Measurements from ENCODE around the gene INVS. TPM values are rescaled to one million over a fixed set of nuclear protein-coding genes. Genes with fewer than 3 reads are reported as not detected.

The INVS gene
- polyA plus RNA-seq, 1 of the 3 experiments (the other 2 are of a cell fraction) = 8.1 TPM

DNA sequence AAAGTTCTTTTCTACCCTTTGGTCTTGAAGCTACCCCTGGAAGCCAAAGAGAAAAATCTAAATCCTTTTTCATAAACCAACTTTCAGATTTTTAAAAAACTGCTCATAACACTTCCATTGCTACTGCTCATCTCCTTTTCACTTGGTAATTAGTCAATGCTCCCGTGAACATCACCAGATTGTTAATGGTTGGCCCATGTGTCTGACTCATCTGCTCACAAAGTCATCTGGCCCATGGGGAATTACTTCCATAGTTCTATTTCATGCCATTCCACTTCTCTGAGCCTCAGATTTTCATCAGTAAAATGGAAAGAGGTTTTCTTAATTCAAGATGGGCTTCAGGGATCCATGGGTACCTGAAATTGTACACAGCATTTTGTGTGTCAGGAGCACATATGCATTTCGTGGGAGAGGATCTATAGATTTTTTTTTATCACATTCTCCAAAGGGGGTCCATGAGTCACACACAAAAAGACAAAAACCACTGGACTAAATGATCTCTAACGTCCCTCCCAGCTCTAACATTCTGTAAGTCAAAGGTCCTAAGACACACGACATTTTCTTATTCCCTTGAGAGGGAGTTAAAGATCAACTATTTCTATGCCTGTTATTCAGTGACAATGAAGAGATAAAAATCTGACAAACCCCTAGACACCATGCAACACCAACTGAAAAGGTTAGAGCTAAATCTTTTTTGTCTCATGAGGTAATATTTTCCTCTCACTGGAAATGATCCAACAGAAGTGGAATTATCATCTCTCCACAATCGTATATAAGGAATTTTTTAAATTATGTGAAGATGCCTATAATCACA is 178.3 kb downstream of the INVS start:
- Histone ChIP-seq H4K20me1 (ENCODE audit: insufficient read depth) (no peaks in the 10 kb centered on the region), H3K4me3 (ENCODE audit: low read depth in 2 of 2, low read length in 1 of 2) (no peak overlapping the region), H3K9ac (no peak overlapping the region), H3F3A (replicated peaks; ENCODE audit: insufficient read depth) (peaks cover 6% of the 10 kb centered on the region), H3K9me3 (no peaks in the 10 kb centered on the region), H3K4me2 (no peak overlapping the region), H3K4me1 (ENCODE audit: control insufficient read depth in 1 of 2, insufficient read depth in 2 of 2, low read depth in 1 of 2, low read length in 1 of 2) (peaks cover 0 to 9% of the 10 kb centered on the region in 2 experiments; a peak in 1 of 4 replicates), H3K79me2 (ENCODE audit: insufficient read depth) (no peaks in the 10 kb centered on the region; the same call in 1 of the 2 replicates), H3K27ac (ENCODE audit: low read depth in 2 of 2, low read length in 1 of 2) (no peak overlapping the region; a peak in 1 of 4 replicates), H3K9me2 (no peaks in the 10 kb centered on the region), H3K27me3 (ENCODE audit: insufficient read depth) (no peaks in the 10 kb centered on the region), H3K36me3 (replicated peaks in 1 of 2; ENCODE audit: control insufficient read depth in 1 of 2, insufficient read depth in 2 of 2, low read length in 1 of 2) (peaks cover 18 to 41% of the 10 kb centered on the region in 2 experiments), H2AFZ (ENCODE audit: low read depth) (no peak overlapping the region)
- 75% methylated on average over 5 of the region's 5 CpGs for WGBS (ENCODE audit: low lambda C conversion rate)
- POLR2A ChIA-PET = no interaction called here
- TF ChIP-seq, protein P1, sequence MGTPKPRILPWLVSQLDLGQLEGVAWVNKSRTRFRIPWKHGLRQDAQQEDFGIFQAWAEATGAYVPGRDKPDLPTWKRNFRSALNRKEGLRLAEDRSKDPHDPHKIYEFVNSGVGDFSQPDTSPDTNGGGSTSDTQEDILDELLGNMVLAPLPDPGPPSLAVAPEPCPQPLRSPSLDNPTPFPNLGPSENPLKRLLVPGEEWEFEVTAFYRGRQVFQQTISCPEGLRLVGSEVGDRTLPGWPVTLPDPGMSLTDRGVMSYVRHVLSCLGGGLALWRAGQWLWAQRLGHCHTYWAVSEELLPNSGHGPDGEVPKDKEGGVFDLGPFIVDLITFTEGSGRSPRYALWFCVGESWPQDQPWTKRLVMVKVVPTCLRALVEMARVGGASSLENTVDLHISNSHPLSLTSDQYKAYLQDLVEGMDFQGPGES (IDR thresholded peaks at IDR 0.05; ENCODE audit: low read depth, low read length) = no peak
- no peak for TF ChIP-seq SIN3A (IDR thresholded peaks at IDR 0.05; ENCODE audit: borderline replicate concordance, low read depth, low read length)
- CTCF ChIA-PET = interaction anchor here (1.9 kb wide), 1 partner anchor 47 kb away, joined by 6 read pairs; no protein-coding TSS in a partner anchor
- DNase-seq = no peak

DNA sequence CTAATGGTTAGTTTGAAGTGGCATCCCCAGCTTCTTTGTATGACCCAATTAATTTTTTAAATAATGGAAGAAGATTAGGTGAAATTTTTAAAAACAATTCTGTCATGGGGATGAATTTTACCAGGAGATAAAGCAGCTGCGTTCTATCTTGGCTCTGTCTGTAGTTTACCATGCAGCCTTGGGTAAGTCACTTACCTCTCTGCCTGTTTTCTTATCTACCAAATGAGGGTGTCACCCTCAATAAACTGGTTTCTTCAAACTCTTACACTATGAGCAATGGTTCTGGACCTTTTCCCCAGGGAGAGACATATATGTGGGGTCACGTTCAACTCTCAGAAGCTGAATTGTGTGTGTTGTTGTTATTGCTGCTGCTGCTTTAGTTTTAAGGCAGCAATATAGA is 182.0 kb downstream of the INVS start:
- Histone ChIP-seq H3K36me3 (replicated peaks in 1 of 2; ENCODE audit: control insufficient read depth in 1 of 2, insufficient read depth in 2 of 2, low read length in 1 of 2) (peaks cover 43 to 47% of the 10 kb centered on the region in 2 experiments), H3K4me3 (ENCODE audit: low read depth in 2 of 2, low read length in 1 of 2) (no peak overlapping the region), H3K9ac (no peak overlapping the region), H4K20me1 (ENCODE audit: insufficient read depth) (no peaks in the 10 kb centered on the region), H3K27me3 (ENCODE audit: insufficient read depth) (no peaks in the 10 kb centered on the region), H3F3A (replicated peaks; ENCODE audit: insufficient read depth) (peaks cover 10% of the 10 kb centered on the region), H3K9me2 (no peaks in the 10 kb centered on the region), H3K4me1 (ENCODE audit: control insufficient read depth in 1 of 2, insufficient read depth in 2 of 2, low read depth in 1 of 2, low read length in 1 of 2) (peaks cover 0 to 13% of the 10 kb centered on the region in 2 experiments; a peak in 1 of 4 replicates), H3K79me2 (ENCODE audit: insufficient read depth) (no peaks in the 10 kb centered on the region), H3K27ac (ENCODE audit: low read depth in 2 of 2, low read length in 1 of 2) (peak overlapping the region in 1 of 2 experiments; percentile 78; a peak in 2 of 4 replicates), H2AFZ (ENCODE audit: low read depth) (no peak overlapping the region), H3K9me3 (no peaks in the 10 kb centered on the region), H3K4me2 (no peak overlapping the region)
- POLR2A ChIA-PET = no interaction called here
- CTCF ChIA-PET = interaction anchor here (1.3 to 1.8 kb wide), 2 partner anchors 65 to 196 kb away, joined by 3 to 5 read pairs; no protein-coding TSS in a partner anchor
- TF ChIP-seq SIN3A (IDR thresholded peaks at IDR 0.05; ENCODE audit: borderline replicate concordance, low read depth, low read length) (no peak), TAF1 (IDR thresholded peaks at IDR 0.05; ENCODE audit: borderline replicate concordance, low read depth, low read length) (no peak), EZH2phosphoT487 (IDR thresholded peaks at IDR 0.05; ENCODE audit: borderline replicate concordance, low read depth) (no peak), ELF1 (IDR thresholded peaks at IDR 0.05) (no peak), EP300 (IDR thresholded peaks at IDR 0.05; ENCODE audit: borderline replicate concordance in 1 of 2, low read depth in 1 of 2, low read length in 1 of 2) (no peak), SMC3 (IDR thresholded peaks at IDR 0.05; ENCODE audit: low read depth, low read length) (no peak), JUND (IDR thresholded peaks at IDR 0.05) (no peak), RXRA (IDR thresholded peaks at IDR 0.05; ENCODE audit: borderline replicate concordance, low read depth) (no peak), GABPA (IDR thresholded peaks at IDR 0.05; ENCODE audit: low read depth) (no peak), YY1 (IDR thresholded peaks at IDR 0.05; ENCODE audit: low read depth) (no peak)
- 93% methylated on average over 2 of the region's 2 CpGs for WGBS (ENCODE audit: low lambda C conversion rate)
- no peak for DNase-seq

Measured in SK-N-SH (cell line).